ENCODE data around the gene IL37.

IL37 gene

GRCh38 chr2:112910865-112911264 lies at the start of gene IL37:
TSS of gene IL37 (plus strand) at chr2:112911165. CDS start at chr2:112913013, 1,848 bp downstream.
- no peak for DNase-seq

GRCh38 chr2:112864072-112864471 lies 46.9 kb upstream of the IL37 start:
- no peak for DNase-seq

GRCh38 chr2:112866128-112866835 lies 44.7 kb upstream of the IL37 start:
- DNase-seq = no peak

- no peak for DNase-seq
Observed at GRCh38 chr2:112867701-112868631, 43.0 kb upstream of the IL37 start.

- DNase-seq = peak; percentile 73
Observed at GRCh38 chr2:112869258-112869842, 41.6 kb upstream of the IL37 start.

- DNase-seq = no peak
Observed at GRCh38 chr2:112870841-112871835, 39.8 kb upstream of the IL37 start.

GRCh38 chr2:112876257-112876970 lies 34.6 kb upstream of the IL37 start:
- DNase-seq = no peak

- DNase-seq = no peak
Observed at GRCh38 chr2:112876971-112877361, 34.0 kb upstream of the IL37 start.

GRCh38 chr2:112877423-112877822 lies 33.5 kb upstream of the IL37 start:
- DNase-seq = no peak

- DNase-seq = no peak
Observed at GRCh38 chr2:112879491-112880041, 31.4 kb upstream of the IL37 start.

- DNase-seq = no peak
Observed at GRCh38 chr2:112880091-112880531, 30.9 kb upstream of the IL37 start.

- DNase-seq = no peak
Observed at GRCh38 chr2:112880696-112881095, 30.3 kb upstream of the IL37 start.

- DNase-seq = no peak
Observed at GRCh38 chr2:112881217-112881985, 29.6 kb upstream of the IL37 start.

GRCh38 chr2:112883669-112884068 lies 27.3 kb upstream of the IL37 start:
- DNase-seq = no peak

GRCh38 chr2:112884869-112885505 lies 26.0 kb upstream of the IL37 start:
- DNase-seq = no peak

- no peak for DNase-seq
Observed at GRCh38 chr2:112885506-112885902, 25.5 kb upstream of the IL37 start.

- DNase-seq = no peak
Observed at GRCh38 chr2:112886291-112886690, 24.7 kb upstream of the IL37 start.

GRCh38 chr2:112887964-112888749 lies 22.8 kb upstream of the IL37 start:
- DNase-seq = no peak

- peak; percentile 77 for DNase-seq
Observed at GRCh38 chr2:112889976-112890375, 21.0 kb upstream of the IL37 start.

Measured in NCI-H2171 (cell line).